Measurements from ENCODE around the gene GABRD.

The GABRD gene

GRCh38 chr1:2031546-2032540, 12.7 kb downstream of the GABRD start:
- Histone ChIP-seq H3K27ac (ENCODE audit: low read depth, low read length) (no peak overlapping the region), H3K27me3 (ENCODE audit: insufficient read depth, low read length) (no peaks in the 10 kb centered on the region), H3K9ac (ENCODE audit: low read depth, low read length) (no peak overlapping the region), H3K9me3 (ENCODE audit: insufficient read depth, low read depth, low read length) (no peaks in the 10 kb centered on the region), H3K4me3 (ENCODE audit: low read length) (no peak overlapping the region), H3K4me1 (ENCODE audit: insufficient read depth, low read length) (no peaks in the 10 kb centered on the region), H3K36me3 (ENCODE audit: insufficient read depth, low read length) (no peaks in the 10 kb centered on the region)
- WGBS: 83% methylated on average over 33 of the region's 33 CpGs

- Histone ChIP-seq H3K9me3 (ENCODE audit: insufficient read depth, low read depth, low read length) (no peaks in the 10 kb centered on the region), H3K36me3 (ENCODE audit: insufficient read depth, low read length) (no peaks in the 10 kb centered on the region), H3K4me3 (ENCODE audit: low read length) (no peak overlapping the region), H3K9ac (ENCODE audit: low read depth, low read length) (no peak overlapping the region), H3K27me3 (ENCODE audit: insufficient read depth, low read length) (no peaks in the 10 kb centered on the region), H3K4me1 (ENCODE audit: insufficient read depth, low read length) (no peaks in the 10 kb centered on the region), H3K27ac (ENCODE audit: low read depth, low read length) (no peak overlapping the region)
- WGBS: 87% methylated on average over 14 of the region's 14 CpGs
These were observed 13.6 kb downstream of the GABRD start for GRCh38 chr1:2032737-2033136.

DNA sequence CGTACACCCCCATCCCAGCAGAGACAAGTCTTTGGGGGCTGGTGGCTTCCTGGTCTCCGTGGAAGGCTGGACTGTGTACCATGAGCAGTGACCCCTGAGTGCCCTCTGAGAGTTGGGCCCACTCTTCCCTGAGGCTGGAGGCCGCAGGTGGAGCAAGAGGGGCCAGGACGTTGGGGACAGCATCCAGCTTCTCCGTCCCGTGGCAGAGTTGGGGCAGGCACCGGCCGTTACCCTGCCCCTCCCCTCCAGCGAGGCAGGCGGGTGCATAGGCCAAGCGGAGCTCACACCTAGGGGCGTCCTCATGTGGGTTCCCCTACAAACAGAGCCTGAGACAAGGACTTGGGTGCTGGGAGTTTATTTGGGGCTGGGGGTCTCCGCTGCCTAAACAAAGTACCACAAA, 14.0 kb downstream of the GABRD start:
- H3K27me3 ChIP-seq (ENCODE audit: insufficient read depth, low read length): no peaks in the 10 kb centered on the region
- H3K4me1 ChIP-seq (ENCODE audit: insufficient read depth, low read length): no peaks in the 10 kb centered on the region
- no peak overlapping the region for H3K4me3 ChIP-seq (ENCODE audit: low read length)
- no peaks in the 10 kb centered on the region for H3K36me3 ChIP-seq (ENCODE audit: insufficient read depth, low read length)
- no peaks in the 10 kb centered on the region for H3K9me3 ChIP-seq (ENCODE audit: insufficient read depth, low read depth, low read length)
- H3K27ac ChIP-seq (ENCODE audit: low read depth, low read length): no peak overlapping the region
- WGBS: 91% methylated on average over 13 of the region's 13 CpGs
- no peak overlapping the region for H3K9ac ChIP-seq (ENCODE audit: low read depth, low read length)

DNA sequence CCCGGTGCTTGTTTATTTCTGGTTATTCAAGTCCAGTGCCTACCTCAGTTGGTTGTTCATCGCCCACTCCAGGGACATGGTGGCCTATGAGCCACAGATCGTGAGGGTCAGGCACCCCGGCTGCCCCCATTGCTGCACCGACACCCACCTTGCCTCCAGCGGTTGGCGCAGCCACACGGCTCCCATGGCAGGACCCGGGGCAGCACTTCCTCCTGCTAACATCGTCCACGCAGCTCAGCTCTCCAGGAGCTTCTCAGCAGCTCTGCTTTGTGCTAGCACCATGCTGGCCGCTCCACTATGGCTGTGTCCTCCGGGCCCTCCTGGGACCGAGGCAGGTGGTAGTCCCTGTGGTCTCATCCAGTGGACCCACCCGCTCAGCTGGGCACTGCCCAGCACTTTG, 17.1 kb downstream of the GABRD start:
- 88% methylated on average over 15 of the region's 15 CpGs for WGBS

DNA sequence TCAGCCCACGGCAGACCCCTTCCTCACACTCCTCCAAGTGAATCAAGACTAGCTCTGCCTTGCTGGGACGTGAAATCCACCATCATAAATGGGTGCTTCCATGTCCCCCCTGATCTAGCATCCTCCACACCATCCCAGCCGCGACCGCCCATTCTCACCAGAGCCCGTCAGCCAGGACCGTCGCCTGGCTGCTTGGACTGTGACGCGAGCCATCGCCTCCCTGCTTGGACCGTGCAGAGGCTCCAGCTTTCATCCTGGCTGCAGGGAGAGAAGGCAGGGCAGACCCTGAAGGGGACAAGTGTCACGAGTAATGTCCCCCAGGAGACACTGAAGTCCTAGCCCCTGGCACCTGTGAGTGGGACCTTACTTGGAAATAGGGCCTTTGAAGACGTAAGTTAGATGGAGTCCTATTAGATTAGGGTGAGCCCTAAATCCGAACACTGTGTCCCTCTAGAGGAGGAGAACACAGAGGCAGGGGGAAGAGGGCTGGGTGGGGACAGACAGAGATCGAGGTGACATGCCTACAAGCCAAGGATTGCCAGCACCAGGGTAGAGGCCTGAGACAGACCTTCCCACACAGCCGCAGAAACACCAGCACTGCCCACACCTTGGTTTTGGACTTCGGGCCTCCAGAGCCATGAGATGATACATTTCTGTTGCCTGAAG, 18.3 kb downstream of the GABRD start:
- Histone ChIP-seq H3K9ac (ENCODE audit: low read depth, low read length) (no peak overlapping the region), H3K36me3 (ENCODE audit: insufficient read depth, low read length) (no peaks in the 10 kb centered on the region), H3K27ac (ENCODE audit: low read depth, low read length) (no peak overlapping the region), H3K4me3 (ENCODE audit: low read length) (no peak overlapping the region), H3K9me3 (ENCODE audit: insufficient read depth, low read depth, low read length) (no peaks in the 10 kb centered on the region), H3K27me3 (ENCODE audit: insufficient read depth, low read length) (no peaks in the 10 kb centered on the region), H3K4me1 (ENCODE audit: insufficient read depth, low read length) (no peaks in the 10 kb centered on the region)
- WGBS: 86% methylated on average over 18 of the region's 18 CpGs

More for the DNA sequence above, 17.1 kb downstream of the GABRD start:
- no peaks in the 10 kb centered on the region for H3K36me3 ChIP-seq (ENCODE audit: insufficient read depth, low read length)
- H3K9me3 ChIP-seq (ENCODE audit: insufficient read depth, low read depth, low read length): no peaks in the 10 kb centered on the region
- no peak overlapping the region for H3K27ac ChIP-seq (ENCODE audit: low read depth, low read length)
- H3K27me3 ChIP-seq (ENCODE audit: insufficient read depth, low read length): no peaks in the 10 kb centered on the region
- no peaks in the 10 kb centered on the region for H3K4me1 ChIP-seq (ENCODE audit: insufficient read depth, low read length)
- no peak overlapping the region for H3K4me3 ChIP-seq (ENCODE audit: low read length)
- H3K9ac ChIP-seq (ENCODE audit: low read depth, low read length): no peak overlapping the region

GRCh38 chr1:2038229-2038628, 19.1 kb downstream of the GABRD start:
- Histone ChIP-seq H3K9me3 (ENCODE audit: insufficient read depth, low read depth, low read length) (no peaks in the 10 kb centered on the region), H3K36me3 (ENCODE audit: insufficient read depth, low read length) (no peaks in the 10 kb centered on the region), H3K27ac (ENCODE audit: low read depth, low read length) (no peak overlapping the region), H3K27me3 (ENCODE audit: insufficient read depth, low read length) (no peaks in the 10 kb centered on the region), H3K4me1 (ENCODE audit: insufficient read depth, low read length) (no peaks in the 10 kb centered on the region), H3K4me3 (ENCODE audit: low read length) (no peak overlapping the region), H3K9ac (ENCODE audit: low read depth, low read length) (no peak overlapping the region)
- WGBS: 92% methylated on average over 8 of the region's 8 CpGs

GRCh38 chr1:2039251-2039650, 20.1 kb downstream of the GABRD start:
- Histone ChIP-seq H3K27me3 (ENCODE audit: insufficient read depth, low read length) (0 out of 2 replicates have a peak, but pooled peaks cover 5% of the 10 kb centered on the region), H3K4me3 (ENCODE audit: low read length) (no peak overlapping the region), H3K36me3 (ENCODE audit: insufficient read depth, low read length) (no peaks in the 10 kb centered on the region), H3K4me1 (ENCODE audit: insufficient read depth, low read length) (no peaks in the 10 kb centered on the region), H3K27ac (ENCODE audit: low read depth, low read length) (no peak overlapping the region), H3K9me3 (ENCODE audit: insufficient read depth, low read depth, low read length) (no peaks in the 10 kb centered on the region), H3K9ac (ENCODE audit: low read depth, low read length) (no peak overlapping the region)
- 95% methylated on average over 8 of the region's 8 CpGs for WGBS

DNA sequence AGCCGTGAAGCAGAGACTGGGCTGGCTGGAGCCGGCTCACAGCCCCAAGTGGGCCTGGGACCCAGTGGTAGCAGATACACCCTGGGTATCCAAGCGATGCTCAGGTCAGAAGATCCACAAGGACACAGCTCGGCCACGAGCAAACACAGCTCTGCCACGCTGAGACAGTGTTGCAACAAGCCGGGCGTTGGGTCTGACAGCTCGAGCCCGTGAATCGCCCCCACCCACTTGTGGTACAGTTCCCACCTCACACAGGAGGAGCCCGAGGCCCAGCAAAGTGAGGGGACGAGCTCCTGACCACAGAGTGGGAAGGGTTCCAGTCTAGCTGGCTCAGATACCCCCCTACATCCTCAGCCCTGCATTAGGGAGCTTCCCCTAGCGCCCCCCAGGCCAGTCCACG, 22.2 kb downstream of the GABRD start:
- H3K27me3 ChIP-seq (ENCODE audit: insufficient read depth, low read length): peaks cover 11% of the 10 kb centered on the region
- no peak overlapping the region for H3K27ac ChIP-seq (ENCODE audit: low read depth, low read length)
- H3K4me1 ChIP-seq (ENCODE audit: insufficient read depth, low read length): no peaks in the 10 kb centered on the region
- H3K9me3 ChIP-seq (ENCODE audit: insufficient read depth, low read depth, low read length): no peaks in the 10 kb centered on the region
- no peak overlapping the region for H3K9ac ChIP-seq (ENCODE audit: low read depth, low read length)
- H3K36me3 ChIP-seq (ENCODE audit: insufficient read depth, low read length): no peaks in the 10 kb centered on the region
- WGBS: 91% methylated on average over 15 of the region's 15 CpGs
- no peak overlapping the region for H3K4me3 ChIP-seq (ENCODE audit: low read length)

- Histone ChIP-seq H3K9me3 (ENCODE audit: insufficient read depth, low read depth, low read length) (no peaks in the 10 kb centered on the region), H3K36me3 (ENCODE audit: insufficient read depth, low read length) (no peaks in the 10 kb centered on the region), H3K4me1 (ENCODE audit: insufficient read depth, low read length) (peaks cover 3% of the 10 kb centered on the region), H3K9ac (ENCODE audit: low read depth, low read length) (no peak overlapping the region), H3K4me3 (ENCODE audit: low read length) (no peak overlapping the region), H3K27ac (ENCODE audit: low read depth, low read length) (no peak overlapping the region), H3K27me3 (ENCODE audit: insufficient read depth, low read length) (peaks cover 11% of the 10 kb centered on the region)
- WGBS: 93% methylated on average over 4 of the region's 4 CpGs
These were observed 22.7 kb downstream of the GABRD start for GRCh38 chr1:2041887-2042286.

GRCh38 chr1:2042830-2043773, 24.0 kb downstream of the GABRD start:
- Histone ChIP-seq H3K9me3 (ENCODE audit: insufficient read depth, low read depth, low read length) (no peaks in the 10 kb centered on the region), H3K27me3 (ENCODE audit: insufficient read depth, low read length) (peaks cover 21% of the 10 kb centered on the region), H3K4me3 (ENCODE audit: low read length) (no peak overlapping the region), H3K27ac (ENCODE audit: low read depth, low read length) (no peak overlapping the region), H3K4me1 (ENCODE audit: insufficient read depth, low read length) (peaks cover 13% of the 10 kb centered on the region), H3K36me3 (ENCODE audit: insufficient read depth, low read length) (no peaks in the 10 kb centered on the region), H3K9ac (ENCODE audit: low read depth, low read length) (no peak overlapping the region)
- 91% methylated on average over 41 of the region's 41 CpGs for WGBS
